ENCODE results near the gene KANSL1.

DNA sequence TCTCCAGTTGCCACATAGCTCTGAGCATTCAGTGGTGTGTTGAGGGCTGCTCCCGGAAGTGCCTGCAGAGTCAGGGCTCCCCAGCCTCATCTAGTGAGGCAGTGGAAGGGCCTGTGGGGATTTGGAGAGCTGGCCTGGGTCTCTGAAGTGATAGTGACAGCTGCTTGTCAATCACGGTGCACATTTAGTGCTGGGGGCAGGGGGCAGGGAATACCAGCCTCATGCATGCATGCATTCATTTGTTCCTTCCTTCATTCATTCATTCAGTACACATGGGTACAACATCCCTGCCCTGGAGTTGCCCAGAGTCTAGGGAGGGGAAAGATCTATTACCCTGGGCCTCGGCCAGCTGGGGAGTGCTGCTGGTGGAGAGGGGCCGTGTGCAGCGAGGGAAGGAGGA, 205.5 kb downstream of the KANSL1 start:
- TF ChIP-seq, protein P1, sequence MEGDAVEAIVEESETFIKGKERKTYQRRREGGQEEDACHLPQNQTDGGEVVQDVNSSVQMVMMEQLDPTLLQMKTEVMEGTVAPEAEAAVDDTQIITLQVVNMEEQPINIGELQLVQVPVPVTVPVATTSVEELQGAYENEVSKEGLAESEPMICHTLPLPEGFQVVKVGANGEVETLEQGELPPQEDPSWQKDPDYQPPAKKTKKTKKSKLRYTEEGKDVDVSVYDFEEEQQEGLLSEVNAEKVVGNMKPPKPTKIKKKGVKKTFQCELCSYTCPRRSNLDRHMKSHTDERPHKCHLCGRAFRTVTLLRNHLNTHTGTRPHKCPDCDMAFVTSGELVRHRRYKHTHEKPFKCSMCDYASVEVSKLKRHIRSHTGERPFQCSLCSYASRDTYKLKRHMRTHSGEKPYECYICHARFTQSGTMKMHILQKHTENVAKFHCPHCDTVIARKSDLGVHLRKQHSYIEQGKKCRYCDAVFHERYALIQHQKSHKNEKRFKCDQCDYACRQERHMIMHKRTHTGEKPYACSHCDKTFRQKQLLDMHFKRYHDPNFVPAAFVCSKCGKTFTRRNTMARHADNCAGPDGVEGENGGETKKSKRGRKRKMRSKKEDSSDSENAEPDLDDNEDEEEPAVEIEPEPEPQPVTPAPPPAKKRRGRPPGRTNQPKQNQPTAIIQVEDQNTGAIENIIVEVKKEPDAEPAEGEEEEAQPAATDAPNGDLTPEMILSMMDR (IDR thresholded peaks at IDR 0.05), result no peak
- no peak for TF ChIP-seq POLR2A (IDR thresholded peaks at IDR 0.05)
